Measurements from ENCODE around the gene OR2L13. TPM values are rescaled to one million over a fixed set of nuclear protein-coding genes. Genes with fewer than 3 reads are reported as not detected.

OR2L13 gene
- total RNA-seq, 3 donors from 2014 or later = 0.19 TPM; not detected in 2

- Histone ChIP-seq H3K9me3 (peaks cover 45% of the 10 kb centered on the region), H3K4me3 (no peak overlapping the region), H3K36me3 (ENCODE audit: low read depth) (no peaks in the 10 kb centered on the region), H3K4me1 (ENCODE audit: low read depth) (no peaks in the 10 kb centered on the region)
- intact Hi-C loops (cut with DNase I, micrococcal nuclease) = no loop called here
- no peak for ATAC-seq
- no peak for TF ChIP-seq CTCF (IDR thresholded peaks at IDR 0.05)
- DNase-seq = no peak
Observed at GRCh38 chr1:248114890-248115289, 19.9 kb downstream of the OR2L13 start.

- peaks cover 47% of the 10 kb centered on the region for H3K9me3 ChIP-seq
- ATAC-seq = no peak
Observed at GRCh38 chr1:248127653-248128052, 32.7 kb downstream of the OR2L13 start.

GRCh38 chr1:248136811-248137210, 41.8 kb downstream of the OR2L13 start:
- intact Hi-C loops (cut with DNase I, micrococcal nuclease) = no loop called here
- Histone ChIP-seq H3K4me1 (ENCODE audit: low read depth) (no peaks in the 10 kb centered on the region), H3K36me3 (ENCODE audit: low read depth) (no peaks in the 10 kb centered on the region), H3K4me3 (no peak overlapping the region), H3K9me3 (peaks cover 30% of the 10 kb centered on the region)
- no peak for TF ChIP-seq CTCF (IDR thresholded peaks at IDR 0.05)
- ATAC-seq (no peak), DNase-seq (no peak)

More at GRCh38 chr1:248127653-248128052, 32.7 kb downstream of the OR2L13 start:
- Histone ChIP-seq H3K36me3 (ENCODE audit: low read depth) (no peaks in the 10 kb centered on the region), H3K4me1 (ENCODE audit: low read depth) (no peaks in the 10 kb centered on the region), H3K4me3 (no peak overlapping the region)
- intact Hi-C loops (cut with DNase I, micrococcal nuclease) = no loop called here
- TF ChIP-seq CTCF (IDR thresholded peaks at IDR 0.05) = no peak
- DNase-seq = no peak

GRCh38 chr1:248140846-248141245, 45.9 kb downstream of the OR2L13 start:
- H3K36me3 ChIP-seq (ENCODE audit: low read depth) = no peaks in the 10 kb centered on the region
- ATAC-seq (no peak), DNase-seq (no peak)
- intact Hi-C loops (cut with DNase I, micrococcal nuclease) = no loop called here
- H3K4me3 ChIP-seq = no peak overlapping the region
- H3K9me3 ChIP-seq = peaks cover 35% of the 10 kb centered on the region
- no peak for TF ChIP-seq CTCF (IDR thresholded peaks at IDR 0.05)
- no peaks in the 10 kb centered on the region for H3K4me1 ChIP-seq (ENCODE audit: low read depth)

- intact Hi-C loops (cut with DNase I, micrococcal nuclease) = no loop called here
- ATAC-seq (no peak), DNase-seq (no peak)
- Histone ChIP-seq H3K36me3 (ENCODE audit: low read depth) (no peaks in the 10 kb centered on the region), H3K9me3 (peaks cover 49% of the 10 kb centered on the region), H3K4me3 (no peak overlapping the region), H3K4me1 (ENCODE audit: low read depth) (no peaks in the 10 kb centered on the region)
- no peak for TF ChIP-seq CTCF (IDR thresholded peaks at IDR 0.05)
Observed at GRCh38 chr1:248143311-248143710, 48.3 kb downstream of the OR2L13 start.

Measured in mucosa of descending colon (tissue), 3 donors.